GM23338 (cell line): Measurements from ENCODE around the gene TMEM132D. TPM values are rescaled to one million over a fixed set of nuclear protein-coding genes. Genes with fewer than 3 reads are reported as not detected.

Source experiments
- ATAC-seq: fragments of 200-7000 bp; cut with Tn5 transposase; 3 replicates; pipeline ENCODE4 v1.9.1; 2020
- DNase-seq: peaks from one replicate; pipeline ENCODE4 v3.0.0-alpha.2; 2015; ENCODE audit warnings: low spot score
- H2AFZ ChIP-seq: fragments of 200-600 bp; sonication (generic); 2 replicates; pipeline ENCODE4 v1.8.0; 2016; ENCODE audit warnings: antibody characterized with exemption, mild to moderate bottlenecking, moderate library complexity
- H3F3A ChIP-seq: fragments of 200-600 bp; sonication (generic); replicated peaks from 2 replicates; pipeline ENCODE4 v1.8.0; 2017; ENCODE audit warnings: antibody characterized with exemption, mixed run types, low read depth
- H3K27ac ChIP-seq: fragments of 200-600 bp; sonication (generic); 2 replicates; pipeline ENCODE4 v1.6.1; 2016; ENCODE audit warnings: low read depth
- H3K27me3 ChIP-seq: fragments of 200-600 bp; sonication (generic); 2 replicates; pipeline ENCODE4 v1.8.0; 2016; ENCODE audit warnings: mild to moderate bottlenecking, mixed run types, moderate library complexity; ENCODE audit not compliant: insufficient read depth
- H3K36me3 ChIP-seq: fragments of 200-600 bp; sonication (generic); 2 replicates; pipeline ENCODE4 v1.8.0; 2016; ENCODE audit warnings: mild to moderate bottlenecking; ENCODE audit not compliant: insufficient read depth
- H3K4me1 ChIP-seq: fragments of 200-600 bp; sonication (generic); 2 replicates; pipeline ENCODE4 v1.8.0; 2016; ENCODE audit warnings: mild to moderate bottlenecking, moderate library complexity; ENCODE audit not compliant: insufficient read depth
- H3K4me2 ChIP-seq: fragments of 200-600 bp; sonication (generic); 2 replicates; pipeline ENCODE4 v1.7.1; 2017; ENCODE audit warnings: mixed run types
- H3K4me3 ChIP-seq: fragments of 200-600 bp; sonication (generic); 2 replicates; pipeline ENCODE4 v1.6.1; 2016; ENCODE audit warnings: mixed run types
- H3K79me2 ChIP-seq: fragments of 200-600 bp; sonication (generic); replicated peaks from 2 replicates; pipeline ENCODE4 v1.8.0; 2017; ENCODE audit warnings: mild to moderate bottlenecking; ENCODE audit not compliant: insufficient read depth
- H3K9me2 ChIP-seq: fragments of 200-600 bp; sonication (generic); 2 replicates; pipeline ENCODE4 v1.8.0; 2017; ENCODE audit not compliant: insufficient read depth
- H4K20me1 ChIP-seq: fragments of 200-600 bp; sonication (generic); replicated peaks from 2 replicates; pipeline ENCODE4 v1.8.0; 2017; ENCODE audit warnings: mild to moderate bottlenecking; ENCODE audit not compliant: insufficient read depth
- H3K27ac Mint-ChIP-seq: 2 replicates; pipeline ENCODE4 v1.8.0; 2020; ENCODE audit warnings: inconsistent platforms, mild to moderate bottlenecking, moderate library complexity, mixed read lengths
- H3K27me3 Mint-ChIP-seq: 3 replicates; pipeline ENCODE4 v1.8.0; 2022; ENCODE audit warnings: low read depth, mild to moderate bottlenecking, moderate library complexity, mixed read lengths, inconsistent platforms; ENCODE audit not compliant: insufficient read depth, poor library complexity
- H3K36me3 Mint-ChIP-seq: 3 replicates; pipeline ENCODE4 v1.8.0; 2021; ENCODE audit warnings: low read depth, mild to moderate bottlenecking, inconsistent platforms, moderate library complexity, mixed read lengths
- H3K4me1 Mint-ChIP-seq: 3 replicates; pipeline ENCODE4 v1.8.0; 2020; ENCODE audit warnings: mild to moderate bottlenecking, inconsistent platforms, mixed read lengths
- H3K4me3 Mint-ChIP-seq: 3 replicates; pipeline ENCODE4 v1.8.0; 2021; ENCODE audit warnings: moderate library complexity, mild to moderate bottlenecking, inconsistent platforms, mixed read lengths
- H3K9me3 Mint-ChIP-seq: 3 replicates; pipeline ENCODE4 v1.8.0; 2020; ENCODE audit warnings: moderate library complexity, mild to moderate bottlenecking, inconsistent platforms, mixed read lengths
- CREB1 ChIP-seq: fragments of 250-450 bp; sonication (Bioruptor Pico); IDR thresholded peaks from 2 replicates; pipeline ENCODE4 v1.5.0; 2020; ENCODE audit warnings: low read depth, mild to moderate bottlenecking, moderate library complexity
- EZH2 ChIP-seq: fragments of 200-600 bp; sonication (generic); IDR thresholded peaks from one replicate; pipeline ENCODE4 v1.8.0; 2017; ENCODE audit warnings: antibody characterized with exemption, mild to moderate bottlenecking, low read depth; ENCODE audit not compliant: unreplicated experiment
- EZH2phosphoT487 ChIP-seq: fragments of 200-600 bp; sonication (generic); IDR thresholded peaks from one replicate; pipeline ENCODE4 v1.8.1; 2018; ENCODE audit warnings: antibody characterized with exemption; ENCODE audit not compliant: unreplicated experiment
- JUNB ChIP-seq: IDR thresholded peaks from one replicate; pipeline ENCODE4 v1.6.1; 2016; ENCODE audit warnings: antibody characterized with exemption; ENCODE audit not compliant: unreplicated experiment
- NANOG ChIP-seq: IDR thresholded peaks from 2 replicates; pipeline ENCODE4 v1.6.1; 2016; ENCODE audit warnings: antibody characterized with exemption, borderline replicate concordance
- polyA plus RNA-seq: library from polyadenylated mRNA; unstranded; fragments of >200 nt; fragmentation: Nextera tagmentation; extraction: Ambion mirVana; gene quantifications from 2 replicates; pipeline ENCODE4 v1.2.1, GENCODE V29; 2016
- total RNA-seq: library from RNA; depleted of rRNA; stranded (reverse); fragments of >200 nt; shearing (Covaris generic); gene quantifications from 2 replicates; pipeline ENCODE4 v1.2.3, GENCODE V29; 2014
- TF ChIP-seq, protein P1 (sequence below): IDR thresholded peaks from one replicate; pipeline ENCODE4 v1.6.1; 2018; ENCODE audit warnings: antibody characterized with exemption; ENCODE audit not compliant: unreplicated experiment
- TF ChIP-seq, protein P2 (sequence below): fragments of 250-450 bp; sonication (Bioruptor Pico); IDR thresholded peaks from 2 replicates; pipeline ENCODE4 v1.5.0; 2020; ENCODE audit warnings: mild to moderate bottlenecking, moderate library complexity

Gene TMEM132D
- total and polyA plus RNA-seq, 2 experiments from 2014 or later = 0.44 to 5.3 TPM

DNA sequence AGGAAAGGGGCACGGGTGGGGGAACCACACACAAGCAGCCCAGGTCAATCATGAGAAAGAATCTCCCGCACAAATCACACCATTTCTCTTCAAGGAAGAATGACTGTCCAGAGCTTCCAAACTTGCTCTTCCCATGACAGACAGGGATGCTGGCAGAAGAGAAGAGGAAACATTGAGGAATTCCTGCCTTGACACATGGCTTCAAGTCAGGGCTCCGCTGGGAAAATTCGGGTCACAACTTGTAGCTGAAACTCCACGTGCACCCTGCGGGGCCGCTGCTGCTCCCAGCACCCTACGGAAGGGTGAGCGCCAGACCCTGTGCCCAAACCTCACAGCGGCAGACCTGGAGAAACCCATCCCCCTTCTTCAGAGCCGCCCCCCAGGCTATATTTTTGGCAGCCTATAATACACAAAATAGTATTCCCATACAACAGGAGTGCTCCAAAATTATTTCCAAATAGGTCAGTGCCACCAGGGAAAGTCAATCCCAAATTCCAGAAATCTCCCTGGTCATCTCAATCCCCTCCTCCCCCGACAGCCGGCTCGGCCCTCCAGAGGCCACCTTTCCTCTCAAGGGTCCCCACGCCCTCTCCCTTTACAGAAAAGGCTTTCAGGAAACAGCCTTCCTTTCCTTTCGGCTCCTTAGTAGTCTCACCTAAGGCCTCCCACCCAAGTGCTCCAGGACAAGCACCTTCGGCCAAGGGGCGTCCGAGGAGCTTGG, 1.3 kb downstream of the TMEM132D start:
- peak; percentile 29 for DNase-seq
- Mint-ChIP-seq H3K4me3 (no peak overlapping the region), H3K27me3 (peaks cover 1% of the 10 kb centered on the region), H3K27ac (no peak overlapping the region), H3K4me1 (no peaks in the 10 kb centered on the region), H3K9me3 (peaks cover 33% of the 10 kb centered on the region), H3K36me3 (peaks cover 51% of the 10 kb centered on the region)
- Histone ChIP-seq H4K20me1 (peaks cover 10% of the 10 kb centered on the region; the same call in 1 of the 2 replicates), H3K4me1 (peaks cover 7% of the 10 kb centered on the region; the same call in 1 of the 2 replicates), H3K4me2 (peak overlapping the region; percentile 77), H3K4me3 (peak overlapping the region; percentile 59), H3F3A (no peaks in the 10 kb centered on the region), H3K27me3 (peaks cover 48% of the 10 kb centered on the region), H2AFZ (no peak overlapping the region), H3K36me3 (0 out of 2 replicates have a peak, but pooled peaks cover 4% of the 10 kb centered on the region), H3K79me2 (peaks cover 46% of the 10 kb centered on the region), H3K27ac (no peak overlapping the region), H3K9me2 (no peaks in the 10 kb centered on the region)
- TF ChIP-seq CREB1 (CRISPR knock-in tag) (no peak), EZH2 (no peak), EZH2phosphoT487 (no peak), NANOG (no peak), JUNB (no peak)
- TF ChIP-seq, protein P1, sequence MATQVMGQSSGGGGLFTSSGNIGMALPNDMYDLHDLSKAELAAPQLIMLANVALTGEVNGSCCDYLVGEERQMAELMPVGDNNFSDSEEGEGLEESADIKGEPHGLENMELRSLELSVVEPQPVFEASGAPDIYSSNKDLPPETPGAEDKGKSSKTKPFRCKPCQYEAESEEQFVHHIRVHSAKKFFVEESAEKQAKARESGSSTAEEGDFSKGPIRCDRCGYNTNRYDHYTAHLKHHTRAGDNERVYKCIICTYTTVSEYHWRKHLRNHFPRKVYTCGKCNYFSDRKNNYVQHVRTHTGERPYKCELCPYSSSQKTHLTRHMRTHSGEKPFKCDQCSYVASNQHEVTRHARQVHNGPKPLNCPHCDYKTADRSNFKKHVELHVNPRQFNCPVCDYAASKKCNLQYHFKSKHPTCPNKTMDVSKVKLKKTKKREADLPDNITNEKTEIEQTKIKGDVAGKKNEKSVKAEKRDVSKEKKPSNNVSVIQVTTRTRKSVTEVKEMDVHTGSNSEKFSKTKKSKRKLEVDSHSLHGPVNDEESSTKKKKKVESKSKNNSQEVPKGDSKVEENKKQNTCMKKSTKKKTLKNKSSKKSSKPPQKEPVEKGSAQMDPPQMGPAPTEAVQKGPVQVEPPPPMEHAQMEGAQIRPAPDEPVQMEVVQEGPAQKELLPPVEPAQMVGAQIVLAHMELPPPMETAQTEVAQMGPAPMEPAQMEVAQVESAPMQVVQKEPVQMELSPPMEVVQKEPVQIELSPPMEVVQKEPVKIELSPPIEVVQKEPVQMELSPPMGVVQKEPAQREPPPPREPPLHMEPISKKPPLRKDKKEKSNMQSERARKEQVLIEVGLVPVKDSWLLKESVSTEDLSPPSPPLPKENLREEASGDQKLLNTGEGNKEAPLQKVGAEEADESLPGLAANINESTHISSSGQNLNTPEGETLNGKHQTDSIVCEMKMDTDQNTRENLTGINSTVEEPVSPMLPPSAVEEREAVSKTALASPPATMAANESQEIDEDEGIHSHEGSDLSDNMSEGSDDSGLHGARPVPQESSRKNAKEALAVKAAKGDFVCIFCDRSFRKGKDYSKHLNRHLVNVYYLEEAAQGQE = no peak
- TF ChIP-seq, protein P2, sequence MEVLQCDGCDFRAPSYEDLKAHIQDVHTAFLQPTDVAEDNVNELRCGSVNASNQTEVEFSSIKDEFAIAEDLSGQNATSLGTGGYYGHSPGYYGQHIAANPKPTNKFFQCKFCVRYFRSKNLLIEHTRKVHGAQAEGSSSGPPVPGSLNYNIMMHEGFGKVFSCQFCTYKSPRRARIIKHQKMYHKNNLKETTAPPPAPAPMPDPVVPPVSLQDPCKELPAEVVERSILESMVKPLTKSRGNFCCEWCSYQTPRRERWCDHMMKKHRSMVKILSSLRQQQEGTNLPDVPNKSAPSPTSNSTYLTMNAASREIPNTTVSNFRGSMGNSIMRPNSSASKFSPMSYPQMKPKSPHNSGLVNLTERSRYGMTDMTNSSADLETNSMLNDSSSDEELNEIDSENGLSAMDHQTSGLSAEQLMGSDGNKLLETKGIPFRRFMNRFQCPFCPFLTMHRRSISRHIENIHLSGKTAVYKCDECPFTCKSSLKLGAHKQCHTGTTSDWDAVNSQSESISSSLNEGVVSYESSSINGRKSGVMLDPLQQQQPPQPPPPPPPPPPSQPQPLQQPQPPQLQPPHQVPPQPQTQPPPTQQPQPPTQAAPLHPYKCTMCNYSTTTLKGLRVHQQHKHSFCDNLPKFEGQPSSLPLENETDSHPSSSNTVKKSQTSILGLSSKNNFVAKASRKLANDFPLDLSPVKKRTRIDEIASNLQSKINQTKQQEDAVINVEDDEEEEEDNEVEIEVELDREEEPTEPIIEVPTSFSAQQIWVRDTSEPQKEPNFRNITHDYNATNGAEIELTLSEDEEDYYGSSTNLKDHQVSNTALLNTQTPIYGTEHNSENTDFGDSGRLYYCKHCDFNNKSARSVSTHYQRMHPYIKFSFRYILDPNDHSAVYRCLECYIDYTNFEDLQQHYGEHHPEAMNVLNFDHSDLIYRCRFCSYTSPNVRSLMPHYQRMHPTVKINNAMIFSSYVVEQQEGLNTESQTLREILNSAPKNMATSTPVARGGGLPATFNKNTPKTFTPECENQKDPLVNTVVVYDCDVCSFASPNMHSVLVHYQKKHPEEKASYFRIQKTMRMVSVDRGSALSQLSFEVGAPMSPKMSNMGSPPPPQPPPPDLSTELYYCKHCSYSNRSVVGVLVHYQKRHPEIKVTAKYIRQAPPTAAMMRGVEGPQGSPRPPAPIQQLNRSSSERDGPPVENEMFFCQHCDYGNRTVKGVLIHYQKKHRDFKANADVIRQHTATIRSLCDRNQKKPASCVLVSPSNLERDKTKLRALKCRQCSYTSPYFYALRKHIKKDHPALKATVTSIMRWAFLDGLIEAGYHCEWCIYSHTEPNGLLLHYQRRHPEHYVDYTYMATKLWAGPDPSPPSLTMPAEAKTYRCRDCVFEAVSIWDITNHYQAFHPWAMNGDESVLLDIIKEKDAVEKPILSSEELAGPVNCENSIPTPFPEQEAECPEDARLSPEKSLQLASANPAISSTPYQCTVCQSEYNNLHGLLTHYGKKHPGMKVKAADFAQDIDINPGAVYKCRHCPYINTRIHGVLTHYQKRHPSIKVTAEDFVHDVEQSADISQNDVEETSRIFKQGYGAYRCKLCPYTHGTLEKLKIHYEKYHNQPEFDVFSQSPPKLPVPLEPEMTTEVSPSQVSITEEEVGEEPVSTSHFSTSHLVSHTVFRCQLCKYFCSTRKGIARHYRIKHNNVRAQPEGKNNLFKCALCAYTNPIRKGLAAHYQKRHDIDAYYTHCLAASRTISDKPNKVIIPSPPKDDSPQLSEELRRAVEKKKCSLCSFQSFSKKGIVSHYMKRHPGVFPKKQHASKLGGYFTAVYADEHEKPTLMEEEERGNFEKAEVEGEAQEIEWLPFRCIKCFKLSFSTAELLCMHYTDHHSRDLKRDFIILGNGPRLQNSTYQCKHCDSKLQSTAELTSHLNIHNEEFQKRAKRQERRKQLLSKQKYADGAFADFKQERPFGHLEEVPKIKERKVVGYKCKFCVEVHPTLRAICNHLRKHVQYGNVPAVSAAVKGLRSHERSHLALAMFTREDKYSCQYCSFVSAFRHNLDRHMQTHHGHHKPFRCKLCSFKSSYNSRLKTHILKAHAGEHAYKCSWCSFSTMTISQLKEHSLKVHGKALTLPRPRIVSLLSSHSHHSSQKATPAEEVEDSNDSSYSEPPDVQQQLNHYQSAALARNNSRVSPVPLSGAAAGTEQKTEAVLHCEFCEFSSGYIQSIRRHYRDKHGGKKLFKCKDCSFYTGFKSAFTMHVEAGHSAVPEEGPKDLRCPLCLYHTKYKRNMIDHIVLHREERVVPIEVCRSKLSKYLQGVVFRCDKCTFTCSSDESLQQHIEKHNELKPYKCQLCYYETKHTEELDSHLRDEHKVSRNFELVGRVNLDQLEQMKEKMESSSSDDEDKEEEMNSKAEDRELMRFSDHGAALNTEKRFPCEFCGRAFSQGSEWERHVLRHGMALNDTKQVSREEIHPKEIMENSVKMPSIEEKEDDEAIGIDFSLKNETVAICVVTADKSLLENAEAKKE (CRISPR knock-in tag) = no peak
- no peak for ATAC-seq
